ENCODE data around the gene RAMP1.
"Not testable (repeated sequence)": the region's sequence is repeated elsewhere in the genome, so short reads cannot be mapped to it uniquely, and the experiment has no call there.

RAMP1 gene

DNA sequence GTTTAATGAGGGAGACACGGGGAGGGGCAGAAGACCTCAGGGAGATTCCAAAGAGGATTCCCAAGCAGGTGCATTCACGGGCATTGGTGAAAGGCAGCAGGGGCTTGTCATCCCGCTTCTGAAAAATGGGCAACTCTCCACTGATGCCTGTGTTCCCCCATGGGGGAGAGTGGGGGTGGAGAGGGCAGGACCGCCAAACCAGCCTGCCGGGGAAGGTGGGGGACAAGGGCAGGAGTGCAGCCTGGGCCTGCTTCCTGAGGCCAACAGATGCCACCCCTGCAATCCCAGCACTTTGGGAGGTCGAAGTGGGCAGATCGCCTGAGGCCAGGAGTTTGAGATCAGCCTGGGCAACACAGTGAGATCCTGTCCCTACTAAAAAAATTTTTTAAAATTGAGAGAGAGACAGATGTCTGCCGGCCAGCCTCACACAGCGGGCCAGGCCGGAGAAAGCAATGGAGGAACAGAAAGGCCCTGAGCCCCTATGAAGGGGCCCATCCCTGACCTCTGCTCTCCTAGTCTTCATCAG lies 62.6 kb downstream of the RAMP1 start:
- no peak for DNase-seq

GRCh38 chr2:237922641-237923361 lies 63.4 kb downstream of the RAMP1 start:
- no peak for DNase-seq

GRCh38 chr2:237923481-237924163 lies 64.2 kb downstream of the RAMP1 start:
- DNase-seq = no peak

DNA sequence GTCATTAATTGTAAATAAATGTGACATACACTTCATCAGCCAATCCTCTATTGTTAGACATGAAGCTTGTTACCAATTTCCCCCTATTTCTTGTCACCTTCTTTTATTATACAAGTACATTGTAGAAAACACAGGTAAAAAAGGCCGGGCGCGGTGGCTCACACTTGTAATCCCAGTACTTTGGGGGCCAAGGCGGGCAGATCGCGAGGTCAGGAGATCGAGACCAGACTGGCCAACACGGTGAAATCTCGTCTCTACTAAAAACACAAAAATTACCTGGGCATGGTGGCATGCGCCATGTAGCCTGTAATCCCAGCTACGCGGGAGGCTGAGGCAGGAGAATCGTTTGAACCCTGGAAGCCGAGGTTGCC lies 64.7 kb downstream of the RAMP1 start:
- no peak for DNase-seq

DNA sequence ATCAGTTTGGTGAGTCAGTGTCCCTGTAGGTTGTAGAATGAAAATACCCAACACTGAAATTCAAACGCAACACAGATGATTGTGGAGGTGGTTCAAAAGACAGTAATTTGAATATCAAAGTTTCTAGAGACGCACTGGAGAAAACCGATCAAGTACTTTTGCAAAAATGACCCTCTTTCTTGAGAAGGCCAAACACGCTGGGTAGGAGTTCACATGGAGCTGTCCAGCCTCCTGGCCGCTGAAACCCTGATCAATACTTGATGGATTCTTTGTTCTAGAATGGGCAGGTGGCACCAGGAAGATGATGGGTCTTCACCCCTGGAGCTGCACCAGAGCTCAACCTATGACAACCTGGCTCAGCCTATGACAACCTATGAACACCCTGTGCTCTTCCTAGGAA lies 67.7 kb downstream of the RAMP1 start:
- no peak for DNase-seq

- no peak for DNase-seq
Measured at GRCh38 chr2:237927986-237928385, 68.6 kb downstream of the RAMP1 start.

DNA sequence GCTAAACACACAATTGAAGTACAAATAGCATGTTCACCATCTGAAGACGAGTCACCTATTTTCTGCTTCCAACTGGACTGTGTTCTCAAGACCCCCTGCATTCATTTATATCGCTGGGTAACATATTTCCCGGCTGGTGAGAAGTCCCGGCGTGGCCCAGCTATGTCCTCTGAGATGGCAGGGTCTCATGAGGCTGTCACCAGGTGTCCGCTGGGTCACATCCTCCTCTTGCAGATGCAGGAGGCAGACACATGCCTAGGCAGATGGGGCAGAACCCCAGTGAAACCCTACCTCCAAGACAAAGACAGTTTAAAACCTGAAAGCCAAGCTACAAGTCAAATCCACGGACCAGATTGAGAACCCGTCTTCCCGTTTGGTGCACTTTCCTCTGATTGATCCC lies 70.6 kb downstream of the RAMP1 start:
- no peak for DNase-seq

DNA sequence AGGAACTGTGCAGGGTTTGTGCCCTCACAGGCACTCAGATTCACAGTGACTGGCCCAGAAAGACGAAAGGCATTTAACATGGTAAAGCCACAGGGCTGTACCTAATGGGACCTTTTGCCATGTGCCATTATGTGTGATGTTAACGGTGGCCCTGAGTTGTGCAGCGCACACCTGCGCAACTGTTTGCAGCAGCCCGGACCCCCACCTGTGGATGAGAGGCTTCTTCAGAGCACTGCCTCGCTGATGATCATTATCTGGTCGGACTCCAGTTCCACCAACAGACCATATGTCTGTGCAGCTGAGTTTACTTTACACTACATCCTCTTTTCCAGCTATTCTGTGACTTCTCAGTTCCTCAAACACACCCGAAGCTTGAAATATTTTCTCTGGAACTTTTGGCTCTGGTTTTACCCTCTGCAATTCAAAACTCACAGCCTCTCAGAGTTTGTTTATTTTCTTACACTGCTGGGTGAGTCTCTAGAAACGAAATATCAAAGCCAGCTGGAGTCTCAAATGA lies 71.8 kb downstream of the RAMP1 start:
- no peak for DNase-seq

GRCh38 chr2:237932731-237933131 lies 73.3 kb downstream of the RAMP1 start:
- no peak for DNase-seq

DNA sequence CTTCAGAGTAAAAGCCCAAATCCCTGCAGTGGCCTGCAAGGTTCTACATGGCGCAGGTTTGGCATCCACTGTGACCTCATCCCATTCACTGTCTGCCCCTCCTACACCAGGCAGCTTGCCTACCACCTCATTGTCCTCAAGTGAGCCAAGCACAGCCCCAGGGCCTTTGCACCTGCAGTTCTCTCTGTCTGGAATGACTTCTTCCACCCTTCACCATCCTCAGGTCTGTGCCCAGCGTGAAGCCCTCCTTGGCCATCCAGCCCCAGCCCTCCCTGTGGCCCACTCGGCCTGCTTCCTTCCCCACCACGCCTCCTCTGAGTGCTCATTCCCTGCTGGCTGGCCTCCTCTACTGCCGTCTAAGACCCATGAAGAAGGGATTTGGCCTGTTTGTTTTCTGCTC lies 74.8 kb downstream of the RAMP1 start:
- no peak for DNase-seq

- DNase-seq = no peak
Measured at GRCh38 chr2:237935740-237936452, 76.5 kb downstream of the RAMP1 start.

DNA sequence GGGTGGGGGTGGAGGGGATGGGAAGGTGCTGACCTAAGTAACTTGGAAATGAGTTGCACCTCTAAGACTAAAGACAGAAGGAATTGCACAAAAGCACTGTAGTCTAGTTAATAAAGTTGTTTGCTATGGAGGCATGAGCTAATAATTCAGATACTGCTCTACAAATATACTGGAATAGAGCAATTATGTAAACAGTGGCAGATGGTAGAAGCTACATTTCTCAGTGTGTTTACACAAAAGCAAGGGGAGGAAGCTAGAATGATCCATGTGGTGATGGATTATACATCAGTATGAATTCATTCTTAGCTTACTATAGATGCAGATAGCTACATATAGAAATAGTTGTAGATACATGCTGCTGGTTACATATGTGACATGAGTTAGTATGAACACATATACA lies 79.8 kb downstream of the RAMP1 start:
- DNase-seq = no peak

GRCh38 chr2:237940828-237941227 lies 81.4 kb downstream of the RAMP1 start:
- DNase-seq = no peak

- DNase-seq = no peak
Measured at GRCh38 chr2:237941239-237941638, 81.8 kb downstream of the RAMP1 start.

DNA sequence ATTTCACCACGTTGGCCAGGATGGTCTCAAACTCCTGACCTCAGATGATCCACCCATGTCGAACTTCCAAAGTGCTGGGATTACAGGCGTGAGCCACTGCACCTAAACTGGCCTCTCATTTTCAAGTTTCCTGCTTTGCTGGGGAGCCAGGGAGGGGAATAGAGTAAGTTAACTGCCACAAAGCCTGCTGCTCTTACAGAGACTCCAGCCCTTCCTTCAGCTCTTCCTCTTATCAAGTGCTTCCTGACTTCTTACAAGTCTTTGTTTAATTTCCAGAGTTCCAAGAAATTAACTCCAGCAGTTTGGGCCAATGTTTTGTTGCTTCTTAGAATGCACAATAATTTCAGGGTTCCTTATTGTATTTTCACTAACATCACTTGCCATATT lies 83.1 kb downstream of the RAMP1 start:
- no peak for DNase-seq

DNA sequence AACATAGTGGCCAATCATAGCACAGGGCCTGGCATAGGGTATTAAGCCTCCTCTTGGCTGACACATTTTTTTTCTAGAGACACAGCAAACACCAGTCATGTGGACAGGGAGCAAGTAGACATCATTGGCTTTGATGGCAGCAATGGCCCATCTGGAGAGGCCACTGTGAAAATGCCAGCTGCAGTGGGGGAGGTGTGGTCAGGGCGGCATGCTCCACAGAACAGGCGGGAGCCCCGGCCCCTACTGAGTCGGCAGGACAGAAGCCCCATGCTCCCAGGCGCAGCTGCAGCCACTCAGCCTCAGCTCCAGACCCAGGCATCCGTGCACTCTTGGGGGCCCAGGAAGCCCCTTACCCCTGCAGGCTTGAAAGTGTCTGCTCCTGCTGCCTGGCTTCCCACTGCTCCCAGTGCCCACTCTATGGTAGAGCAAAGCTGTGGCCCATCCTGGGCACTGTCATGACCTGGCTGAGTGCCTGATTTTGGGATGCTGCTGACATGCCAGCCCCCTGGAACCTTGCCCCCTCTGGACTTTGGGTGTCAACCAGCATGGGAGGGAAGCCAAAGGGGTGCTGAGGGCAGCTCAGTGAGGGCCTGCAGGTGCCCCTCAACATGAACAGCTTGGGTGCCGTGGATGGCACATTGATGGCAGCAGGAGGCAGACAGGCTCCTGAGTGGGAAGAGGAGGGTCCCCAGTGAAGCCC lies 84.1 kb downstream of the RAMP1 start:
- no peak for DNase-seq

- no peak for DNase-seq
Measured at GRCh38 chr2:237944302-237944701, 84.9 kb downstream of the RAMP1 start.

- DNase-seq = no peak
Measured at GRCh38 chr2:237946423-237946822, 87.0 kb downstream of the RAMP1 start.

GRCh38 chr2:237951354-237951753 lies 91.9 kb downstream of the RAMP1 start:
- DNase-seq = not testable (repeated sequence)

GRCh38 chr2:237951878-237952277 lies 92.5 kb downstream of the RAMP1 start:
- DNase-seq = no peak

DNA sequence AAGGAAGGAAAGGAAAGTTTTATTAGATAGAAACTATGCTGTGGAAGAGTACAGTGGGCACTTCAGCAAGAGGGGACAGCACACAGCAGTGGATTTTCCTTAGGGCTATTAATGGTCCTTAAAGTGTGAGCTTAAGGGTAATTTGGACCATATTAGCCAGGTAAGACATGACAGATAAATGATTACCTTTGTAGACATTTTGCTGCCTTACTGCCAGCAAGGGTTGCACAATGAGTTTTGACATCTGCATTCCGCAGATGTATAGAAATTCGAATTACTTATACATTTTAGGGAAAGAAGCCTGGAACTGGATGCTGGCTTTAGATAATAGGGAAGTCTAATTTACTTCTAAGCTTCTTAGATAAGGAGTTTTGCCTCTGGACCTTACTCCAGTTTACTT lies 93.4 kb downstream of the RAMP1 start:
- no peak for DNase-seq

- no peak for DNase-seq
Measured at GRCh38 chr2:237955640-237956401, 96.4 kb downstream of the RAMP1 start.

Measured in AML-193 (cell line).